GM18511 (cell line): ENCODE data around the gene RNF167.

ENCODE experiments used
- ATAC-seq: cut with Tn5 transposase; IDR thresholded peaks from one replicate; pipeline ENCODE4 v1.9.1; 2021; ENCODE audit warnings: mild to moderate bottlenecking, moderate library complexity; ENCODE audit not compliant: unreplicated experiment

RNF167 gene

DNA sequence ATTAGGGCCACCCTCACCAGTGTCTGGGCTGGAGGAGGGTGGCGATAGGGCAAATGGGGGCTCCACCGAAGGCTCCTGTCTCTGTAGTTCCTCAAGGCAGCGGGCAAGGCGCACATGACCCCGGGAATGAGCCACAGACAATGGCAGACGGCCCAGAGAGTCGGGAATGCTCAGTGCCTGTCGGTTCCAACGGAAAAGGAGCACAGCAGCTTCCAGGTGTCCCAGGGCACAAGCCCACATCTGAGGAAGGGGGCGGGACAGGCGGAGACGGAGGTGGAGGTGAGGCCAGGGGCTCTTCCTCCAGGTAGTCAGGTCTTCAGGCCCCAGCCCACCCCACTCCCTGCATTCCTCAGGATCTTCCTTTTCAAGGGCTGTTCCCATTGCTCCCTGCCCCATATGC is 32.7 kb downstream of the RNF167 start:
- ATAC-seq: no peak

GRCh38 chr17:4973256-4974114 is 33.4 kb downstream of the RNF167 start:
- no peak for ATAC-seq

DNA sequence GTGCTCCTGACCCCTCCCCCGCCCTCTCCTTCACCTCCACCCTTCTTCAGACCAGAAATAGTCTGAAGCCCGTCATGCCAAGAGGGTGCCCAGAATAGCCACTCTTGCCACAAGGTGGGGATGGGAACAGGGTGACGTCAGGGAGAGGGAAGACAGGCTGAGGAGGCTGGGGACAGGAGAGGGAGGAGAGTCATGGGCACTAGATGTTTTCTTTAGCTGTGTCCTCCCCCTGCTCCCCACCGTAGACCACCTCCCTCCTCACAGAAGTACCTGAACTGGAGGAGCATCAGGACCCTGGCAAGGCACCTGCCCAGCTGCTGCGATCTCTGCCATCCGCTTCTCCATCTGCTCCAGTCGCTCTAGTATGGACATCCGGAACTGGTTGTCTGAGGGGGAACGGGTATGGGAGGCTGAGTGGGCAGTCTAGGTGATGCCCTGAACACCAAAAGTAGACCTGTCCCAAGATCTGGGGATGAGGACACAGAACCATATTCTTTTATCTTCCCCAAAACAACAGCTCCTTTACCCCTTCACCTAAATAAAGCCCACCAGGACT is 34.1 kb downstream of the RNF167 start:
- ATAC-seq: no peak

DNA sequence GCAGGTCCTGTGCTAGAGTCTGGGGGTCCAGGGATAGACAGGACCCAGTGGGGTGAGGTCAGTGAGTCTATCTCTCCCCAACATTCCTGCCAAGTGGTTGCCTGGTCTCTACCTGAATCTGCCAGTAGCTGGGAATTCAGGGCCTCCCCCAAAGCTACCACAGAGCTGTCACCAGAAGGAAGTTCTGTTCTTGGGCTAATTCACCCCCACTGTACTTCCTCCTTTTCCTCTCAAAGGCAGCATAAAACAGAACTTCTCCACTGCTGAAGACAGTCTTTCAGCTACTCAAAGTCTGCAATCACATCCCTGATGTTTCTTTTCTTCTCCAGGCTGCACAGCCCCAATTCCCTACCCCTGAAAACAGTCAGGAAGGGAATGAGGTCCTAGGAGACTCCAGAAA is 38.7 kb downstream of the RNF167 start:
- ATAC-seq: no peak

GRCh38 chr17:4980644-4981216 is 40.7 kb downstream of the RNF167 start:
- ATAC-seq: no peak

DNA sequence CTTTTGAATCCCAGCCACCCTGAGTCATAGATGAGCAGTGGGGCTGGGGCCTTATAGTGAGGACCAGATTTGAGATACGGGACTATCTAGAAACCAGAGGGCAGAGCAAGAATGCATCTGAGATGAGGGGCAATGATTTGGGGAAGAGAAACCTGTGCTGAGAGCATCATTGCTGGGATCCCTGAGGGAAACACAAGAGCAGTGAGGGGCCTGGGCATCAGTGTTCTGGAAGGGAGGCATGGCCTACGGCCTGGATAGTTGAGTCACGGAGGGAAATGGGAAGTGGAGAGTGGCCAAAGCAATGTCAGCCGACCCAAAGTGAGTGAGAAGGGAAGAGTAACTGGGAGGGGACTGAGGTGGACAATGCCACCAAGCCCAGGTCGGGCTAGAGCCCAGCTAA is 42.2 kb downstream of the RNF167 start:
- no peak for ATAC-seq

DNA sequence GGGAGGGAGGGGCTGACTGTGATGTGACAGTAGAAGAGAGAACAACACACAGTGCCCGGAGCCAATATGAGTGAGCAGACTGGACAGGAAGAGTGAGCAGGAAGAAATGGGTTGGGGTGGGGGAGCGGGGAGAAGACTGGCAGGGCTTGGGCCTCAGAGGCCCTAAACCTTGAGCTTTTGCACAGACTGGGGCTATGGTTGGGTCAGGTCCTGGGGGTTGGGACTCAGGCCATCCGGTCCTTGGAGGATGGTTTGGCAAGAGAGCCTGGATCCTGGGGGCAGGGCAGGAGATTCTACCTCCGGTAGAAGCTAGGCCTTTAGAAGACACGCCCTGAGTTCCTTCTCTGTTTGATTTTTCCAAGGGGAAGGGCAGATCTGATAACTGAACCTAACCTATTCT is 46.3 kb downstream of the RNF167 start:
- ATAC-seq: no peak

GRCh38 chr17:4986951-4987766 is 47.1 kb downstream of the RNF167 start, which contains the start of gene CAMTA2:
Gene CAMTA2, minus strand, starts transcription at chr17:4987675. Its CDS starts 1,453 bp downstream, at chr17:4986222.
- peak; percentile 79 for ATAC-seq

GRCh38 chr17:4987767-4988567 is 47.9 kb downstream of the RNF167 start:
- ATAC-seq: peak; percentile 10

- no peak for ATAC-seq
Observed at GRCh38 chr17:4994081-4994595, 54.1 kb downstream of the RNF167 start.
